K562 treated with DMSO at 1 percent for 12 hours (cell line): Measurements from ENCODE around the gene DAP3. TPM values are rescaled to one million over a fixed set of nuclear protein-coding genes. Genes with fewer than 3 reads are reported as not detected.

ENCODE experiments used
- total RNA-seq: library from RNA; unstranded; fragments of 300-600 nt; gene quantifications from 2 replicates; pipeline ENCODE4 v1.2.3, GENCODE V29; 2022; ENCODE audit not compliant: insufficient read depth

The DAP3 gene
- 94.6 and 150 TPM in 2 replicates for total RNA-seq

DNA sequence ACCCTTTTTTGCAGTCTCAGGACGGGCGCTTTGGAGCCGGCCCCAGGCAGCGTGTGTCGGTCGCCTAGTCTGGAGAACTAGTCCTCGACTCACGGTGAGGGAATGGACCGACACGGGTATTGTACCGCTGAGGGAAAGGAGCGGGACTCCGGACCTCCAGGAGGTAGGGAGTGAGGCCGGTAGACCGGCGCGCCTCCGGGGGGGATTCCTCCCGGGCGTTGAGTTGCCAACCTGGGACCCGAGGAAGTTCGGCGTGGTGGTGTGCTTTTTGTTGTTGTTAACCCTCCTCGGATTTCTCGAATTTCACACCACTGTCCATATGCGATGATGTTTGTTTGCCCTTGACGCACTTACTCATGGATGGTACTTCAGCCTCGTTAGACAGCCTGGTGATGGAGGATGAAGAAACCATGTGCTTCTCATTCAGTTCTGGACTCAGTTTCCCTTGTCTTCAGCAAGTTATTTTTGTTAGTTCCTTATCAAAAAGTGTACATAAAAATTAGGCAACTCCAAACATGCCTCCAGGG is at the start of gene DAP3:
TSS of gene DAP3 (plus strand) at position 11 of the 527 bp plus-strand sequence. CDS start 20,689 bp downstream, outside the sequence.

GRCh38 chr1:155688324-155689080 is 389 bp upstream of the DAP3 start, which contains the start of gene YY1AP1:
YY1AP1 (minus strand) TSS chr1:155688774; CDS start chr1:155680436, 8,338 bp downstream.

Other genes with a start within 250 kb of the DAP3 start
- gene ASH1L, start 126.3 kb upstream of the DAP3 start, total RNA-seq = 2.9 and 13.2 TPM in 2 replicates
- 16.3 and 34.4 TPM in 2 replicates for gene MSTO1, start 78.9 kb upstream of the DAP3 start, total RNA-seq
- 31.7 and 65.6 TPM in 2 replicates for gene YY1AP1, start 317 bp upstream of the DAP3 start, total RNA-seq
- gene GON4L, start 168.1 kb downstream of the DAP3 start, total RNA-seq = 7.9 and 24.9 TPM in 2 replicates
- 0.19 and 0.68 TPM in 2 replicates for gene SYT11, start 170.5 kb downstream of the DAP3 start, total RNA-seq
- gene RIT1, start 222.3 kb downstream of the DAP3 start, total RNA-seq = 32.2 and 44.4 TPM in 2 replicates
- gene KHDC4, start 245.3 kb downstream of the DAP3 start, total RNA-seq = 18.5 and 52.6 TPM in 2 replicates